ENCODE data around the gene GLIS1. TPM values are rescaled to one million over a fixed set of nuclear protein-coding genes. Genes with fewer than 3 reads are reported as not detected.

Gene GLIS1
- total RNA-seq, 4 donors from 2014 or later: 0.16 to 0.27 TPM; not detected in 2

DNA sequence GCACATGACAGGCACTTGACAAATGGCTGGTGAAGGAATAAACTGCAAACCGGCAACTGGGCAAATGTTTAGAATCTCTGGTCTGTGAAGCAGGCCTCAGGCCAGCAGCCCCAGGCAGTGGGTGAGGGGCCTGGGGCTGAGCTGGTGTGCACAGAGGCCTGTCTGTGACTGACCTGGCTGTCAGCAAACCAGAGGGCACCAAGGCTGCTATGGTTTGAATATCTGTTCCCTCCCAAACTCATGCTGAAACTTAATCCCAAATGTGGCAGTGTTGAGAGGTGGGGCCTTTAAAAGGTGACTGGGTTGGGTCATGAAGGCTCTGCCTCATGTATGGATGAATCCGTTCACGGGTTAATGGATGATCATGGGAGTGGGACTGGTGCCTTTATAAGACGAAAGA lies 140.0 kb downstream of the GLIS1 start:
- H3K27ac ChIP-seq: no peak overlapping the region
- TF ChIP-seq POLR2AphosphoS5 (IDR thresholded peaks at IDR 0.05): no peak
- TF ChIP-seq, protein P1, sequence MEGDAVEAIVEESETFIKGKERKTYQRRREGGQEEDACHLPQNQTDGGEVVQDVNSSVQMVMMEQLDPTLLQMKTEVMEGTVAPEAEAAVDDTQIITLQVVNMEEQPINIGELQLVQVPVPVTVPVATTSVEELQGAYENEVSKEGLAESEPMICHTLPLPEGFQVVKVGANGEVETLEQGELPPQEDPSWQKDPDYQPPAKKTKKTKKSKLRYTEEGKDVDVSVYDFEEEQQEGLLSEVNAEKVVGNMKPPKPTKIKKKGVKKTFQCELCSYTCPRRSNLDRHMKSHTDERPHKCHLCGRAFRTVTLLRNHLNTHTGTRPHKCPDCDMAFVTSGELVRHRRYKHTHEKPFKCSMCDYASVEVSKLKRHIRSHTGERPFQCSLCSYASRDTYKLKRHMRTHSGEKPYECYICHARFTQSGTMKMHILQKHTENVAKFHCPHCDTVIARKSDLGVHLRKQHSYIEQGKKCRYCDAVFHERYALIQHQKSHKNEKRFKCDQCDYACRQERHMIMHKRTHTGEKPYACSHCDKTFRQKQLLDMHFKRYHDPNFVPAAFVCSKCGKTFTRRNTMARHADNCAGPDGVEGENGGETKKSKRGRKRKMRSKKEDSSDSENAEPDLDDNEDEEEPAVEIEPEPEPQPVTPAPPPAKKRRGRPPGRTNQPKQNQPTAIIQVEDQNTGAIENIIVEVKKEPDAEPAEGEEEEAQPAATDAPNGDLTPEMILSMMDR (IDR thresholded peaks at IDR 0.05): no peak
- TF ChIP-seq EP300 (IDR thresholded peaks at IDR 0.05): no peak
- no peak for TF ChIP-seq POLR2A (IDR thresholded peaks at IDR 0.05)
- 71 to 75% methylated on average over 3 to 4 of the region's 4 CpGs for WGBS, 2 donors (ENCODE audit: low coverage in 1 of 2)
- no peaks in the 10 kb centered on the region for H3K9me3 ChIP-seq
- no peak for ATAC-seq
- no peaks in the 10 kb centered on the region for H3K27me3 ChIP-seq
- H3K4me1 ChIP-seq: no peaks in the 10 kb centered on the region
- H3K4me3 ChIP-seq: no peak overlapping the region
- no peaks in the 10 kb centered on the region for H3K36me3 ChIP-seq

DNA sequence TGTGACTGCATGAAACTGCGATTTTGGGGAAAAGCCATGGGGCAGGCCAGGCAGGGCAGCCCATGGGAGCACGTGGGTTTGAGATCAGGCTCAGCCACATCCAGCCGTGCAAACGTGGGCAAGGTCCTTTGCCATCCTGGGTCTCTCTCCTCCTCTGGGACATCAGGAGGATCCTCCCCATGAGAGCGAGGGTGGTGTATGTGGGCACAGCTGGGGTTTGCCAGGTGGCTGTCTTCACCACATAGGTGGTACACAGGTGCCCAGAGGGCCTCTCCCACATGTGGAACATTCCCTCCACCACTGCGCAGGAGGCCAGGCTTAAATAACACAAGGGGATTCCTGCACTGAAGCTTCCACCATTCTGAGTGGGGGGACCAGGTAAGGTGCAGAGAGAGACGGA lies 143.1 kb downstream of the GLIS1 start:
- Histone ChIP-seq H3K4me3 (no peak overlapping the region), H3K36me3 (no peaks in the 10 kb centered on the region), H3K27ac (no peak overlapping the region), H3K27me3 (no peaks in the 10 kb centered on the region), H3K4me1 (no peaks in the 10 kb centered on the region), H3K9me3 (no peaks in the 10 kb centered on the region)
- TF ChIP-seq, protein P1 (IDR thresholded peaks at IDR 0.05): no peak
- TF ChIP-seq EP300 (IDR thresholded peaks at IDR 0.05) (no peak), POLR2A (IDR thresholded peaks at IDR 0.05) (no peak), POLR2AphosphoS5 (IDR thresholded peaks at IDR 0.05) (no peak)
- ATAC-seq: no peak
- 100% methylated on average over 1 of the region's 7 CpGs; no CpG with 5 or more reads in 1 of the 2 donors for WGBS, 2 donors (ENCODE audit: low coverage in 1 of 2)

DNA sequence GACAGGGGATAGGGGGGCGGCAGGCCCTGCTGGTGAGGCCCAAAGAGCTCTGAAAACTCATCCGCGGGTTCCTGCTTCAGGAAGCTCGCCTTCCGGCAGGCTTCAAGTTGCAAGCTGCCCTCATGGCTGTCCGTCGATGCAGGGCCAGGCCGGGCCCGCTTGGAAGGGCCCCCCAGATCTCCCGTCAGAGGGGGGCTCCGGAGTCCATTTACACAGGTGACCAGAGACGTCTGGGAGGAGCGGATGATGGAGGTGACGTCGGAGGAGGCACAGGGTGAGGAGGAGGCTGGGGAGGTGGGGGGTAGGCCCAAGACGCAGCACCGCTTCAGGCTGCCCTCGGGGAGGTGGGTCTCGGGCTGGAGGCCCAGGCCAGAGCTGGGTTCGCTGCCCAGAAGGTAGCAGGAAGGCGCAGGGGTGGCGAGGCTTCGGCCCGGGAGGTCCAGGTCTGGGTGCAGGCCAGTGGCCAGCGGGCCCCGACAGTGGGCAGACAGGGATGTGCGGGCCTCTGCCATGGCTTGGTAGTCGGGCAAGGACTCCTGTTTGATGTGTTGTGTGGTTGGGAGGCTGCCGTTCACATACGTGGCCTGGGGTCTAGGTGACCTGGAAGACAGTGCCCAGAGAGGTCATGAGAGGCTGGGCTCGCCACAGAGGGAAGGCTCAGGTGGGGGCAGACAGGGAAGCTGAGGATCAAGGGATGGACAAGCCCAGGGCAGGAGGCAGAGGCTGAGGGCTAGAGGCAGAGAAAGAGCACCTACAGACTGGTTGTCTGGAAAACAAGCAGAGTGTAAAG lies 144.4 kb downstream of the GLIS1 start:
- Histone ChIP-seq H3K4me3 (no peak overlapping the region), H3K4me1 (no peaks in the 10 kb centered on the region), H3K27ac (no peak overlapping the region), H3K27me3 (no peaks in the 10 kb centered on the region), H3K36me3 (no peaks in the 10 kb centered on the region), H3K9me3 (no peaks in the 10 kb centered on the region)
- WGBS, 2 donors (ENCODE audit: low coverage in 1 of 2): 96 to 100% methylated on average over 1 to 7 of the region's 31 CpGs
- no peak for ATAC-seq
- TF ChIP-seq EP300 (IDR thresholded peaks at IDR 0.05) (no peak), POLR2A (IDR thresholded peaks at IDR 0.05) (no peak), POLR2AphosphoS5 (IDR thresholded peaks at IDR 0.05) (no peak)
- TF ChIP-seq, protein P1 (IDR thresholded peaks at IDR 0.05): no peak

DNA sequence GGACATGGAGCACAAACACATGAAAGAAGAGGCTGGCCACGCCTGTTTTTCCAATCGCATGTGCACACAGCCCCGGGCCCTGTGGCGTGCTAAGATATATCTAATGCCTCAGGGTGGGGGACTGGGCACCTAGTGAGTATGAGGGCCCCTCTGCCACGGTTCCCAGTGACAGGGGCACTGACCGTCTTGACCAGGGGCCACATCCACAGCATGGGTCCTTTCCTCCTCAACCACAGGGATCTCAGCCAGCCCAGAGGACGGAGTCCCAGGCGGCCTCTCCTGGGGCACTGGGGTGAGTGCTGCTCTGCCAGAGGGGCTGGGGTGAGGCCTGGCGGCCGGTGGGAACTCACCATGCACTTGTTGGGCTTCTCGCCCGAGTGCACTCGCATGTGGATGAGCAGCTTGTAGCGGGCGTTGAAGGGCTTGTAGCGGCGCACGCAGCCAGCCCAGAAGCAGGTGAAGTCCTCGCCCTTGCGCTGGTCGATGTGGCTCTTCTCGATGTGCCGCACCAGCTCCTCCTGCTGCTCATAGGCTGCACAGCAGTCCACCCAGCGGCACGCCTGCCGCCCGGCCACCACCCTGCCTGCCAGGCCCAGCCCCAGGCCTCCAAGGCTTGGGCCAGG lies 145.1 kb downstream of the GLIS1 start:
- WGBS, 2 donors (ENCODE audit: low coverage in 1 of 2): no CpG with 5 or more reads among the region's 27 CpGs
- Histone ChIP-seq H3K27ac (no peak overlapping the region), H3K36me3 (no peaks in the 10 kb centered on the region), H3K4me1 (no peaks in the 10 kb centered on the region), H3K27me3 (no peaks in the 10 kb centered on the region), H3K4me3 (no peak overlapping the region), H3K9me3 (no peaks in the 10 kb centered on the region)
- TF ChIP-seq, protein P1 (IDR thresholded peaks at IDR 0.05): peak in 3 of 4 experiments; percentile 29 to 48 (median 38)
- TF ChIP-seq EP300 (IDR thresholded peaks at IDR 0.05): no peak
- no peak for ATAC-seq
